Spleen (tissue), 7 donors: ENCODE results near the gene PKMYT1.

Experiments used
- CTCF ChIP-seq, 11 experiments: fragments of 200-600 bp in 7 of 11; fragments of 450-650 bp in 4 of 11; sonication (generic) in 4 of 11; IDR thresholded peaks in 8 of 11; conservative IDR thresholded peaks in 3 of 11; 1 replicate in 7 of 11; 2 replicates in 4 of 11; pipeline versions ENCODE4 v1.4.0 to v1.8.0; 2016 to 2021; ENCODE audit warnings: antibody characterized with exemption in 11 of 11, inconsistent platforms in 4 of 11, mild to moderate bottlenecking in 1 of 11
- POLR2A ChIP-seq, 3 donors: fragments of 450-650 bp; IDR thresholded peaks; one replicate each; pipeline ENCODE4 v1.5.1; 2017; ENCODE audit warnings: antibody characterized with exemption in 3 of 3, mild to moderate bottlenecking in 1 of 3
- POLR2AphosphoS5 ChIP-seq, 3 donors: sonication (generic); formaldehyde crosslinking; IDR thresholded peaks; one replicate each; pipeline ENCODE4 v1.5.1; 2017; ENCODE audit warnings: antibody characterized with exemption in 3 of 3
- donor health status: DM: no; HTN: no; CAD: no; lungs with moderate emphysema.
- donor health status: DM: no; HTN: no; CAD: no.
- donor health status: DM: no; HTN: no; CAD: no.

GRCh38 chr16:3017344-3017743 lies 37.1 kb upstream of the PKMYT1 start:
- TF ChIP-seq POLR2A (IDR thresholded peaks at IDR 0.05): no peak
- TF ChIP-seq CTCF (IDR thresholded peaks at IDR 0.05 in 8 of 11, conservative IDR thresholded peaks at IDR 0.05 in 3 of 11): no peak
- TF ChIP-seq POLR2AphosphoS5 (IDR thresholded peaks at IDR 0.05): no peak
